SK-N-SH (cell line): Measurements from ENCODE around the gene ATP11C.

ENCODE experiments used
- CHD2 ChIP-seq: fragments of 150-350 bp; IDR thresholded peaks from 2 replicates; pipeline ENCODE4 v1.6.1; 2018; ENCODE audit warnings: low read length; ENCODE audit not compliant: partially characterized antibody
- FOXJ3 ChIP-seq: sonication (generic); formaldehyde crosslinking; IDR thresholded peaks from 2 replicates; pipeline ENCODE4 v1.5.1; 2020; ENCODE audit warnings: mild to moderate bottlenecking, missing genetic modification reagents
- NRF1 ChIP-seq: IDR thresholded peaks from 2 replicates; pipeline ENCODE4 v1.6.1; 2012; ENCODE audit warnings: low read depth, mild to moderate bottlenecking, low read length
- SMC3 ChIP-seq: IDR thresholded peaks from 2 replicates; pipeline ENCODE4 v1.6.1; 2012; ENCODE audit warnings: low read depth, low read length, improper control_type of control experiment
- TAF1 ChIP-seq: IDR thresholded peaks from 2 replicates; pipeline ENCODE4 v1.6.1; 2012; ENCODE audit warnings: low read depth, mild to moderate bottlenecking, low read length, moderate library complexity, borderline replicate concordance
- TF ChIP-seq, protein P1 (sequence below): IDR thresholded peaks from 2 replicates; pipeline ENCODE4 v1.4.0; 2012; ENCODE audit warnings: low read depth
- TF ChIP-seq, protein P2 (sequence below): IDR thresholded peaks from 2 replicates; pipeline ENCODE4; 2012
- TF ChIP-seq, protein P3 (sequence below): fragments of 200-600 bp; sonication (generic); IDR thresholded peaks from 2 replicates; pipeline ENCODE4 v1.6.1; 2017; ENCODE audit warnings: antibody characterized with exemption, mild to moderate bottlenecking, moderate library complexity

DNA sequence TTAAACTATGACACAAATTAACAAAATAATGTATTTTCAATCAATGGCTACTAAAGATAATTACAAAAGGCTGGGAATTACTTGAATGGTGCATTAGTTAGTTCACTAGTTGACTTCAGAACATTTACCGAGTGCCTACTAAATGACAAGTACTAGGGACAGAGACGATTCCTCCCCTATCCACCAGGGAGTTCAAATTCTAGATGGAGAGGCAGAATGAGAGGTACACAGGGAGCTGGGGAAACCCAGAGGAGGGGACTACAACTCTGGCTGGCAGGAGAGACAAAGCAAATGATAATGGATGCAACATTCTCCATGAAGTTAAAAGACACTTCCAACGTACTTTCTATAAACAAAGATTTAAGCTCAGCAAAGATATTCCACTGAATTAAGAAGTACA is 181.8 kb downstream of the ATP11C start:
- TF ChIP-seq TAF1 (no peak), SMC3 (no peak), NRF1 (no peak), FOXJ3 (no peak), CHD2 (no peak)
- TF ChIP-seq, protein P1, sequence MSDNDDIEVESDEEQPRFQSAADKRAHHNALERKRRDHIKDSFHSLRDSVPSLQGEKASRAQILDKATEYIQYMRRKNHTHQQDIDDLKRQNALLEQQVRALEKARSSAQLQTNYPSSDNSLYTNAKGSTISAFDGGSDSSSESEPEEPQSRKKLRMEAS, result no peak
- TF ChIP-seq, protein P2, sequence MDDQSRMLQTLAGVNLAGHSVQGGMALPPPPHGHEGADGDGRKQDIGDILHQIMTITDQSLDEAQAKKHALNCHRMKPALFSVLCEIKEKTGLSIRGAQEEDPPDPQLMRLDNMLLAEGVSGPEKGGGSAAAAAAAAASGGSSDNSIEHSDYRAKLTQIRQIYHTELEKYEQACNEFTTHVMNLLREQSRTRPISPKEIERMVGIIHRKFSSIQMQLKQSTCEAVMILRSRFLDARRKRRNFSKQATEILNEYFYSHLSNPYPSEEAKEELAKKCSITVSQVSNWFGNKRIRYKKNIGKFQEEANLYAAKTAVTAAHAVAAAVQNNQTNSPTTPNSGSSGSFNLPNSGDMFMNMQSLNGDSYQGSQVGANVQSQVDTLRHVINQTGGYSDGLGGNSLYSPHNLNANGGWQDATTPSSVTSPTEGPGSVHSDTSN, result no peak
- TF ChIP-seq, protein P3, sequence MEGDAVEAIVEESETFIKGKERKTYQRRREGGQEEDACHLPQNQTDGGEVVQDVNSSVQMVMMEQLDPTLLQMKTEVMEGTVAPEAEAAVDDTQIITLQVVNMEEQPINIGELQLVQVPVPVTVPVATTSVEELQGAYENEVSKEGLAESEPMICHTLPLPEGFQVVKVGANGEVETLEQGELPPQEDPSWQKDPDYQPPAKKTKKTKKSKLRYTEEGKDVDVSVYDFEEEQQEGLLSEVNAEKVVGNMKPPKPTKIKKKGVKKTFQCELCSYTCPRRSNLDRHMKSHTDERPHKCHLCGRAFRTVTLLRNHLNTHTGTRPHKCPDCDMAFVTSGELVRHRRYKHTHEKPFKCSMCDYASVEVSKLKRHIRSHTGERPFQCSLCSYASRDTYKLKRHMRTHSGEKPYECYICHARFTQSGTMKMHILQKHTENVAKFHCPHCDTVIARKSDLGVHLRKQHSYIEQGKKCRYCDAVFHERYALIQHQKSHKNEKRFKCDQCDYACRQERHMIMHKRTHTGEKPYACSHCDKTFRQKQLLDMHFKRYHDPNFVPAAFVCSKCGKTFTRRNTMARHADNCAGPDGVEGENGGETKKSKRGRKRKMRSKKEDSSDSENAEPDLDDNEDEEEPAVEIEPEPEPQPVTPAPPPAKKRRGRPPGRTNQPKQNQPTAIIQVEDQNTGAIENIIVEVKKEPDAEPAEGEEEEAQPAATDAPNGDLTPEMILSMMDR, result no peak
